Spinal cord (tissue), 10 donors: ENCODE results near the gene PTP4A2. TPM values are rescaled to one million over a fixed set of nuclear protein-coding genes. Genes with fewer than 3 reads are reported as not detected.
"Not testable (repeated sequence)": the region's sequence is repeated elsewhere in the genome, so short reads cannot be mapped to it uniquely, and the experiment has no call there.

Experiments used
- DNase-seq, 6 donors: peaks; one replicate each; pipeline versions ENCODE4 v3.0.0 to v3.0.0-alpha.2; 2013 to 2015; ENCODE audit warnings: low spot score in 6 of 6, low read depth in 4 of 6
- H3K27ac ChIP-seq: one replicate; pipeline ENCODE4 v1.5.1; 2013; ENCODE audit warnings: low read depth, low read length, control low read depth
- H3K27me3 ChIP-seq: one replicate; pipeline ENCODE4 v1.6.1; 2013; ENCODE audit warnings: low read length; ENCODE audit not compliant: control insufficient read depth, insufficient read depth
- H3K36me3 ChIP-seq: one replicate; pipeline ENCODE4 v1.6.1; 2013; ENCODE audit warnings: low read length; ENCODE audit not compliant: control insufficient read depth, insufficient read depth
- H3K4me1 ChIP-seq: one replicate; pipeline ENCODE4 v1.6.1; 2013; ENCODE audit warnings: low read length; ENCODE audit not compliant: control insufficient read depth, insufficient read depth
- H3K4me3 ChIP-seq: one replicate; pipeline ENCODE4 v1.5.1; 2013; ENCODE audit warnings: low read depth, low read length, control low read depth
- H3K9me3 ChIP-seq: one replicate; pipeline ENCODE4 v1.6.1; 2013; ENCODE audit warnings: low read length; ENCODE audit not compliant: control insufficient read depth, insufficient read depth
- WGBS: methylation state at CpG from one replicate; pipeline ENCODE4 v1.1.5; 2013; ENCODE audit warnings: missing lambda C conversion rate; ENCODE audit not compliant: insufficient coverage; 5-methylcytosine and 5-hydroxymethylcytosine counted together
- polyA plus RNA-seq, 2 donors: library from polyadenylated mRNA; unstranded; fragments of 120-200 nt; gene quantifications; one replicate each; pipeline ENCODE4 v1.2.1, GENCODE V29; 2013; ENCODE audit not compliant: insufficient read length in 2 of 2
- total RNA-seq, 2 donors: library from RNA; depleted of rRNA in 1 of 2; stranded (reverse); fragments of 120-200 nt in 1 of 2; fragments of >200 nt in 1 of 2; gene quantifications; one replicate each; pipeline versions ENCODE4 v1.2.3 to v1.2.4, GENCODE V29; 2013 to 2014
- donor health status: healthy.

The PTP4A2 gene
- total and polyA plus RNA-seq, 4 donors, result 149 to 326 (median 216) TPM

GRCh38 chr1:31900790-31901189 is 37.4 kb downstream of the PTP4A2 start:
- Histone ChIP-seq H3K27me3 (no peaks in the 10 kb centered on the region), H3K36me3 (no peaks in the 10 kb centered on the region), H3K27ac (no peak overlapping the region), H3K9me3 (no peaks in the 10 kb centered on the region), H3K4me3 (no peak overlapping the region), H3K4me1 (no peaks in the 10 kb centered on the region)
- DNase-seq, result no peak
- no CpG with 5 or more reads among the region's 3 CpGs for WGBS

- Histone ChIP-seq H3K4me1 (no peaks in the 10 kb centered on the region), H3K36me3 (no peaks in the 10 kb centered on the region), H3K9me3 (no peaks in the 10 kb centered on the region), H3K27me3 (no peaks in the 10 kb centered on the region), H3K4me3 (no peak overlapping the region), H3K27ac (no peak overlapping the region)
- WGBS, result 74% methylated on average over 5 of the region's 6 CpGs
- peak in 1 of 6 donors; percentile 57 for DNase-seq
These were observed 40.6 kb downstream of the PTP4A2 start for GRCh38 chr1:31897526-31898100.

GRCh38 chr1:31895474-31896198 is 42.5 kb downstream of the PTP4A2 start:
- H3K4me1 ChIP-seq, H3K36me3 ChIP-seq, DNase-seq, H3K27me3 ChIP-seq, H3K9me3 ChIP-seq, H3K4me3 ChIP-seq, H3K27ac ChIP-seq: not testable (repeated sequence)
- WGBS, result 100% methylated on average over 2 of the region's 2 CpGs

GRCh38 chr1:31891280-31891679 is 46.9 kb downstream of the PTP4A2 start:
- Histone ChIP-seq H3K4me1 (no peaks in the 10 kb centered on the region), H3K27ac (no peak overlapping the region), H3K36me3 (no peaks in the 10 kb centered on the region), H3K4me3 (no peak overlapping the region), H3K9me3 (no peaks in the 10 kb centered on the region), H3K27me3 (no peaks in the 10 kb centered on the region)
- no peak for DNase-seq
- 64% methylated on average over 3 of the region's 3 CpGs for WGBS

- WGBS, result 80% methylated on average over 1 of the region's 7 CpGs
- DNase-seq, result peak in 1 of 6 donors; percentile 43
- no peaks in the 10 kb centered on the region for H3K4me1 ChIP-seq
- H3K27me3 ChIP-seq, result no peaks in the 10 kb centered on the region
- H3K27ac ChIP-seq, result no peak overlapping the region
- no peak overlapping the region for H3K4me3 ChIP-seq
- no peaks in the 10 kb centered on the region for H3K9me3 ChIP-seq
- H3K36me3 ChIP-seq, result no peaks in the 10 kb centered on the region
These were observed 49.9 kb downstream of the PTP4A2 start for GRCh38 chr1:31888291-31888690.

GRCh38 chr1:31886866-31887265 is 51.3 kb downstream of the PTP4A2 start:
- H3K9me3 ChIP-seq, result no peaks in the 10 kb centered on the region

GRCh38 chr1:31885851-31886250 is 52.3 kb downstream of the PTP4A2 start:
- Histone ChIP-seq H3K27me3 (no peaks in the 10 kb centered on the region), H3K9me3 (no peaks in the 10 kb centered on the region), H3K27ac (no peak overlapping the region), H3K4me3 (no peak overlapping the region), H3K36me3 (no peaks in the 10 kb centered on the region), H3K4me1 (no peaks in the 10 kb centered on the region)
- WGBS, result no CpG with 5 or more reads among the region's 2 CpGs
- no peak for DNase-seq

More at GRCh38 chr1:31886866-31887265, 51.3 kb downstream of the PTP4A2 start:
- Histone ChIP-seq H3K36me3 (no peaks in the 10 kb centered on the region), H3K27ac (no peak overlapping the region), H3K4me3 (no peak overlapping the region), H3K4me1 (no peaks in the 10 kb centered on the region), H3K27me3 (no peaks in the 10 kb centered on the region)
- 94% methylated on average over 3 of the region's 3 CpGs for WGBS
- DNase-seq, result no peak

- H3K36me3 ChIP-seq, result no peaks in the 10 kb centered on the region
- no CpG with 5 or more reads among the region's 3 CpGs for WGBS
- no peaks in the 10 kb centered on the region for H3K27me3 ChIP-seq
These were observed 54.7 kb downstream of the PTP4A2 start for GRCh38 chr1:31883357-31883942.

GRCh38 chr1:31881688-31882000 is 56.5 kb downstream of the PTP4A2 start:
- H3K27ac ChIP-seq, result no peak overlapping the region
- H3K4me3 ChIP-seq, result no peak overlapping the region
- no peaks in the 10 kb centered on the region for H3K36me3 ChIP-seq
- H3K27me3 ChIP-seq, result no peaks in the 10 kb centered on the region
- no peaks in the 10 kb centered on the region for H3K4me1 ChIP-seq
- peak in 1 of 6 donors; percentile 12 for DNase-seq
- H3K9me3 ChIP-seq, result no peaks in the 10 kb centered on the region
- WGBS, result 75% methylated on average over 4 of the region's 5 CpGs

More at GRCh38 chr1:31883357-31883942, 54.7 kb downstream of the PTP4A2 start:
- Histone ChIP-seq H3K27ac (no peak overlapping the region), H3K4me1 (no peaks in the 10 kb centered on the region), H3K9me3 (no peaks in the 10 kb centered on the region), H3K4me3 (no peak overlapping the region)
- no peak for DNase-seq
